DOHH2 (cell line): ENCODE data around the gene OR11A1.

Source experiments
- H3F3A ChIP-seq: fragments of 200-600 bp; sonication (generic), shearing (Covaris generic); 2 replicates; pipeline ENCODE4 v1.6.0; 2016; ENCODE audit warnings: antibody characterized with exemption, mild to moderate bottlenecking; ENCODE audit not compliant: control insufficient read depth, insufficient read depth
- H3K27ac ChIP-seq: fragments of 200-600 bp; sonication (generic); 2 replicates; pipeline ENCODE4 v1.5.1; 2014; ENCODE audit warnings: low read depth, mild to moderate bottlenecking, low read length, moderate library complexity
- H3K27me3 ChIP-seq: fragments of 200-600 bp; sonication (generic); 2 replicates; pipeline ENCODE4 v1.6.1; 2014; ENCODE audit warnings: mild to moderate bottlenecking, low read length, mixed read lengths; ENCODE audit not compliant: control insufficient read depth
- H3K36me3 ChIP-seq: fragments of 200-600 bp; sonication (generic); 2 replicates; pipeline ENCODE4 v1.6.1; 2014; ENCODE audit warnings: mild to moderate bottlenecking, low read length, moderate library complexity, mixed read lengths; ENCODE audit not compliant: control insufficient read depth
- H3K4me1 ChIP-seq: fragments of 200-600 bp; sonication (generic); 2 replicates; pipeline ENCODE4 v1.6.1; 2014; ENCODE audit warnings: mild to moderate bottlenecking, low read length, mixed read lengths; ENCODE audit not compliant: control insufficient read depth
- H3K4me2 ChIP-seq: fragments of 200-600 bp; sonication (generic); 2 replicates; pipeline ENCODE4 v1.6.0; 2014; ENCODE audit warnings: mild to moderate bottlenecking, low read length, moderate library complexity
- H3K4me3 ChIP-seq: fragments of 200-600 bp; sonication (generic); 2 replicates; pipeline ENCODE4 v1.5.1; 2014; ENCODE audit warnings: mild to moderate bottlenecking, low read length, mixed read lengths
- H3K79me2 ChIP-seq: fragments of 200-600 bp; sonication (generic); 2 replicates; pipeline ENCODE4 v1.6.1; 2014; ENCODE audit warnings: mild to moderate bottlenecking, low read length, mixed read lengths; ENCODE audit not compliant: control insufficient read depth
- H3K9me2 ChIP-seq: fragments of 200-600 bp; sonication (generic); replicated peaks from 2 replicates; pipeline ENCODE4 v1.6.1; 2014; ENCODE audit warnings: mild to moderate bottlenecking, low read length, mixed read lengths; ENCODE audit not compliant: control insufficient read depth
- H3K9me3 ChIP-seq: fragments of 200-600 bp; sonication (generic); 2 replicates; pipeline ENCODE4 v1.6.1; 2014; ENCODE audit warnings: antibody characterized with exemption, low read length, mixed read lengths; ENCODE audit not compliant: control insufficient read depth, insufficient read depth
- H4K20me1 ChIP-seq: fragments of 200-600 bp; sonication (generic); 2 replicates; pipeline ENCODE4 v1.6.0; 2014; ENCODE audit warnings: low read depth, mild to moderate bottlenecking, antibody characterized with exemption, low read length, moderate library complexity; ENCODE audit not compliant: control insufficient read depth, insufficient read depth
- EZH2phosphoT487 ChIP-seq: fragments of 200-600 bp; sonication (generic); IDR thresholded peaks from 2 replicates; pipeline ENCODE4 v1.6.1; 2017; ENCODE audit warnings: borderline replicate concordance, mild to moderate bottlenecking, antibody characterized with exemption, low read length, moderate library complexity, mixed read lengths
- TF ChIP-seq, protein P1 (sequence below): fragments of 200-600 bp; sonication (generic); IDR thresholded peaks from one replicate; pipeline ENCODE4 v1.5.1; 2014; ENCODE audit warnings: antibody characterized with exemption, mild to moderate bottlenecking, low read depth, low read length; ENCODE audit not compliant: poor library complexity, severe bottlenecking

OR11A1 gene

DNA sequence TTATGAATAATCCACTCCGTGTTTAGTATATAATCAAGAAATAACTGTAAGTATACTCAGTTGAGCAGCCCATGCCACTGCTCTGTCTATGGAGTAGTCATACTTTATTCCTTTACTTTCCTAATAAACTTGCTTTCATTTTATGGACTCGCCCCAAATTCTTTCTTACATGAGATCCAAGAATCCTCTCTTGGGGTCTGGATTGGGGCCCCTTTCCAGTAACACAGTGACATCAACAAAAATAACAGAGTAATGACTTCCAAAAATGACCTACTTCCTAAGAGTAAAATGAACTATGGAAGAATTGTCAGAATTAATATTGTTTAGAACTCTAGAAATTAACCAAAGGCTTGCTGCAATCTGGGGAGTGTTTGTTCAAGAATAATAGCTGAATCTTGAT, 8.9 kb upstream of the OR11A1 start:
- Histone ChIP-seq H3K4me2 (no peak overlapping the region), H3K9me3 (no peaks in the 10 kb centered on the region), H4K20me1 (no peaks in the 10 kb centered on the region), H3K9me2 (no peaks in the 10 kb centered on the region), H3K36me3 (no peaks in the 10 kb centered on the region), H3K27ac (no peak overlapping the region), H3K27me3 (no peaks in the 10 kb centered on the region), H3F3A (no peaks in the 10 kb centered on the region), H3K4me1 (no peaks in the 10 kb centered on the region), H3K4me3 (no peak overlapping the region), H3K79me2 (no peaks in the 10 kb centered on the region)
- no peak for TF ChIP-seq EZH2phosphoT487
- TF ChIP-seq, protein P1, sequence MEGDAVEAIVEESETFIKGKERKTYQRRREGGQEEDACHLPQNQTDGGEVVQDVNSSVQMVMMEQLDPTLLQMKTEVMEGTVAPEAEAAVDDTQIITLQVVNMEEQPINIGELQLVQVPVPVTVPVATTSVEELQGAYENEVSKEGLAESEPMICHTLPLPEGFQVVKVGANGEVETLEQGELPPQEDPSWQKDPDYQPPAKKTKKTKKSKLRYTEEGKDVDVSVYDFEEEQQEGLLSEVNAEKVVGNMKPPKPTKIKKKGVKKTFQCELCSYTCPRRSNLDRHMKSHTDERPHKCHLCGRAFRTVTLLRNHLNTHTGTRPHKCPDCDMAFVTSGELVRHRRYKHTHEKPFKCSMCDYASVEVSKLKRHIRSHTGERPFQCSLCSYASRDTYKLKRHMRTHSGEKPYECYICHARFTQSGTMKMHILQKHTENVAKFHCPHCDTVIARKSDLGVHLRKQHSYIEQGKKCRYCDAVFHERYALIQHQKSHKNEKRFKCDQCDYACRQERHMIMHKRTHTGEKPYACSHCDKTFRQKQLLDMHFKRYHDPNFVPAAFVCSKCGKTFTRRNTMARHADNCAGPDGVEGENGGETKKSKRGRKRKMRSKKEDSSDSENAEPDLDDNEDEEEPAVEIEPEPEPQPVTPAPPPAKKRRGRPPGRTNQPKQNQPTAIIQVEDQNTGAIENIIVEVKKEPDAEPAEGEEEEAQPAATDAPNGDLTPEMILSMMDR: no peak

DNA sequence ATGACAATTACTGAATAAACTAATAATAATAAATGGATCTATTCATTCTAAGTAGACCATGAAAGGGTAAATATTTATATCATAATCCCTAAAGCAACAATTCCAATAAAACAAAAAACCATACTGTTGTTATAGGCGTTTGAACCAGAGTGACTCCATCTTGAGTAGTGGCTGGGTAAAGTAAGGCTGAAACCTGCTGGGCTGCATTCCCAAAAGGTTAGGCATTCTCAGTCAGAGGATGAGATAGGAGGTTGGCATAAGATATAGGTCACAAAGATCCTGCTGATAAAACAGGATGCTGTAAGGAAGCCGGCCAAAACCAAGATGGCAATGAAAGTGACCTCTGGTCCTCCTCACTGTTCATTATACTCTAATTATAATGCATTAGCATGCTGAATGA, 8.4 kb upstream of the OR11A1 start:
- no peak for TF ChIP-seq EZH2phosphoT487
- TF ChIP-seq, protein P1: no peak
- Histone ChIP-seq H3K4me3 (no peak overlapping the region), H3K4me1 (no peaks in the 10 kb centered on the region), H4K20me1 (no peaks in the 10 kb centered on the region), H3K27me3 (no peaks in the 10 kb centered on the region), H3K27ac (no peak overlapping the region), H3K4me2 (no peak overlapping the region), H3F3A (no peaks in the 10 kb centered on the region), H3K9me2 (no peaks in the 10 kb centered on the region), H3K36me3 (no peaks in the 10 kb centered on the region), H3K79me2 (no peaks in the 10 kb centered on the region), H3K9me3 (no peaks in the 10 kb centered on the region)

DNA sequence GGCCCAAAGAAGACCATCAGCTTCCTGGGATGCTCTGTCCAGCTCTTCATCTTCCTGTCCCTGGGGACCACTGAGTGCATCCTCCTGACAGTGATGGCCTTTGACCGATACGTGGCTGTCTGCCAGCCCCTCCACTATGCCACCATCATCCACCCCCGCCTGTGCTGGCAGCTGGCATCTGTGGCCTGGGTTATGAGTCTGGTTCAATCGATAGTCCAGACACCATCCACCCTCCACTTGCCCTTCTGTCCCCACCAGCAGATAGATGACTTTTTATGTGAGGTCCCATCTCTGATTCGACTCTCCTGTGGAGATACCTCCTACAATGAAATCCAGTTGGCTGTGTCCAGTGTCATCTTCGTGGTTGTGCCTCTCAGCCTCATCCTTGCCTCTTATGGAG, 5.2 kb upstream of the OR11A1 start:
- no peaks in the 10 kb centered on the region for H3K79me2 ChIP-seq
- no peaks in the 10 kb centered on the region for H3K4me1 ChIP-seq
- no peaks in the 10 kb centered on the region for H3F3A ChIP-seq
- H4K20me1 ChIP-seq: no peaks in the 10 kb centered on the region
- H3K9me3 ChIP-seq: no peaks in the 10 kb centered on the region
- H3K4me3 ChIP-seq: no peak overlapping the region
- H3K27me3 ChIP-seq: no peaks in the 10 kb centered on the region
- no peaks in the 10 kb centered on the region for H3K36me3 ChIP-seq
- no peak for TF ChIP-seq EZH2phosphoT487
- TF ChIP-seq, protein P1: no peak
- H3K4me2 ChIP-seq: no peak overlapping the region
- H3K27ac ChIP-seq: no peak overlapping the region
- no peaks in the 10 kb centered on the region for H3K9me2 ChIP-seq
